GM21576 (cell line): ENCODE measurements around the gene TGM4.
"Not testable (repeated sequence)": the region's sequence is repeated elsewhere in the genome, so short reads cannot be mapped to it uniquely, and the experiment has no call there.

Source experiments
- ATAC-seq: cut with Tn5 transposase; IDR thresholded peaks from one replicate; pipeline ENCODE4 v1.9.1; 2021; ENCODE audit warnings: mild to moderate bottlenecking, moderate library complexity; ENCODE audit not compliant: unreplicated experiment

The TGM4 gene

DNA sequence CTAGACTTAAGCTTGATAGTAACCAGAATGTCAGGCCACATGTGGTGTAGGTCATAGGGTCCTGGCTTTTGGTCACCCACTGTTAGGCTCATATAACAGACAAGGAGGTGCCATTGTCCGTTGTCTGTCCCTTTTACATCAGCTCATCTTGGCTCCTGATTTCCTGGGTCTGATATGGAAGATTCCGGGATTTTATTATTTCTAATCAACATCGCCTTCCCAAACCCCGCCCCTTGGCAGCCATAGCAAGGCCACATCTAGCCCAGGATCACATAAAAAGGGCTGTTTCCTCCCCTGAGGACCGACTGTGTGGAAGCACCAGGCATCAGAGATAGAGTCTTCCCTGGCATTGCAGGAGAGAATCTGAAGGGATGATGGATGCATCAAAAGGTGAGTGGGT lies at the start of gene TGM4:
TSS of gene TGM4 (plus strand) at position 301 of the 400 bp plus-strand sequence. CDS start at position 372, 71 bp downstream.
- ATAC-seq = no peak

DNA sequence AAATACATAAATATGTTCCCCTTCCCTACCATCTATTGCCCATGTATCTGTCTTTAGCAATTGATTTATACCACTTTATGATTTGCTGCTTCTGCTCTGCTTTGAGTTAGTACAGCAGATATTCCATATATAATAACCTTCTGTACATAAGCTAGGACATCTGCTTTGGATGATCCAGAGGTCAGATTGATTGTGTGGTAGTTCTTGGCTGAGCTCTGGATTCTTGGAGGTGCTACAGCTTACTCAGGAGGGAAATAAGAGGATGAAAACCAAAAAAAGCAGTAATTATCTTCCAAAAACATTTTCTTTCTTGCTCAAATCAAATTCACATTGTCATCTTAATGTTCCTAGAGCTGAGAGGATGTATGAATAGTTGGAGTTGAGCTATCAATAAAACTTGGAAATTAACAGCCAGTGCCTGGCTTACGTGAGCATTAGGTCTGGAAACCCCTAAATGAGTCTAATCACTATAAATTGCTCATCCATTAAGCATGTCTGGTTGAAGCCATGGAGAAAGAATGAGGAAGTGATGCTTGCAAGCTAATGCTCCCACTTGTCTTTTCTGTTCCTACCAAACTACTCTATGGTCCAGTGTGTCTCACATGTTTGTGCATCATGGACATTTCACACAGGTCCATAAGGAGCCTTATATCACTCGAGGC lies 49.0 kb upstream of the TGM4 start:
- ATAC-seq = no peak

DNA sequence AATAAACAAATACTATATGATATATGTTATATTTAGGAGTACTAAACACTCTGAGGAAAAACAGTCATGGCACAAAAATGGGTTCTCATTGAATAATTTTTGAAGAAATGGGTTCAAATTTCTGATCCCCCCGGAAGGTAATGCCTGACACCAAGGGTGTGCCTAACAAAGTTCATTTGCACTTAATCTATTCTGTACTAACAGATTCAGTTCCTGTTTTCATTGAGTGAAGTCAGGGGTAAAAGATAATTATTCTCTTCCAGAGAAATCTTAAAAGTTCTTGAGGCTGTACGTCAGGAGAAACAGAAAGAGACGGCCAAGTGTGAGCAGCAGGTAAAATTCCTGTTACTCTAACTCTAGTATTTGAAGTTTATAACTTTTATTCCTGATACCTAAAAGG lies 47.2 kb upstream of the TGM4 start:
- ATAC-seq = no peak

DNA sequence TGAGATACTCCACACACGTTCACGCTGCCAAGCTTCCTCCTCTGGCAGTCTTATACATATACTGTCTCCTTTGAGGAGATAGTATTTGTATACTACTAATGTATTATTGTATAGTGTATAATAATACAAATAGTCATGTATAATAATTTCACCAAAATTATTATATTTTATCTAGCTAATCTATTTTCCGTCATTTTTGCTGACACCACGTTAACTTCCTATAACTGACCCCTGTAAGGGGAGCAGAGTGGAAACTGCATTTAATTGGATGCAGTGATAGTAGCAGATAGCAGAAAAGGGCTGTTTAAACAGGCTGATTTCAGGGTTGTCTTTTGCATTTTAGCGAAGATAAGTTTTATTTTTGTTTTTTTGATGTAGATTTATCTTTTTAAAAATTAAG lies 43.2 kb upstream of the TGM4 start:
- no peak for ATAC-seq

DNA sequence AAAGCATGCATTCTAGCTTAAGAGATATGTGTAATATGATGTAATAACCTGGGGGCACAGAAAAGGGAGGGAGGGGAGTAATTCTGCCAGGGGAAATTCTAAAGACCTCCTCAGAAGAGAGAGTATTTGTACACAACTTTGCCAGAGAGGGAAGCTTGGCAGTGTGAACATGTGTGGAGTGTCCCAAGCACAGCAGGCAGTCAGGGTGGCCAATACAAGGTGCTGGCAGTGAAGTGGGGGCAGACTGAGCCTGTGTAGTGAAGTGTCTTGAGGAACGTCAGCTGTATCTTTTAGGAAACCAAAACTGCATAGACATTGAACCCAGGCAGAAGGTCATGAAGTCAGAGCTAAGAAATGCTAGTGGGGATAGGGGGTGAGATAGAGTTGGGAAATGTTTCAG lies 42.4 kb upstream of the TGM4 start:
- no peak for ATAC-seq

DNA sequence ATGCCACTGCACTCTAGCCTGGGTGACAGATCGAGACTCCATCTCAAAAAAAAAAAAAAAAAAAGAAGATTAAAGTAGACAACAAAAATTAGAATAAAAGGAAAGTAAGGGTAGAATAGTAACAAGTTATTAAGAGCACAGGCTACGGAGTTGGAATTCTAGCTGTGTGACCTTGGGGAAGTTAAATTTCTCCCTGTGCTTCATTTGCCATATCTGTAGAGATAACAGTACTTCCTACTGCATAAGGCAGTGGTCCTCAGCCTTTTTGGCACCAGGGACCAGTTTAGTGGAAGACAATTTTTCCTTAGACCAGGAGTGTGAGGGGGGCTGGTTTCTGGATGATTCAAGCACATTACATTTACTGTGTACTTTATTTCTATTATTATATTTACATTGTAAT lies 41.4 kb upstream of the TGM4 start:
- no peak for ATAC-seq

DNA sequence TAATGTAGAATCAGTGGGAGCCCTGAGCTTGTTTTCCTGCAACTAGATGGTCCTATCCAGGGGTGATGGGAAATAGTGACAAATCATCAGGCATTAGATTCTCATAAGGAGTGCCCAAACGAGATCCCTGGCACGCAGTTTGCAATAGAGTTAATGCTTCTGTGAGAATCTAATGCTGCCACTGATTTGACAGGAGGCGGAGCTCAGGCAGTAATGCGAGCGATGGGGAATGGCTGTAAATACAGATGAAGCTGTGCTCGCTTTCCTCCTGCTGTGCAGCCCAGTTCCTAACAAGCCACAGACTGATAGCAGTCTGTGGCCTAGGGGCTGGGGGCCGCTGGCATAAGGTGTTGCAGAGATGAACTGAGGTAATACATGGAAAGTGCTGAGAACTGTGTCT lies 41.0 kb upstream of the TGM4 start:
- no peak for ATAC-seq

DNA sequence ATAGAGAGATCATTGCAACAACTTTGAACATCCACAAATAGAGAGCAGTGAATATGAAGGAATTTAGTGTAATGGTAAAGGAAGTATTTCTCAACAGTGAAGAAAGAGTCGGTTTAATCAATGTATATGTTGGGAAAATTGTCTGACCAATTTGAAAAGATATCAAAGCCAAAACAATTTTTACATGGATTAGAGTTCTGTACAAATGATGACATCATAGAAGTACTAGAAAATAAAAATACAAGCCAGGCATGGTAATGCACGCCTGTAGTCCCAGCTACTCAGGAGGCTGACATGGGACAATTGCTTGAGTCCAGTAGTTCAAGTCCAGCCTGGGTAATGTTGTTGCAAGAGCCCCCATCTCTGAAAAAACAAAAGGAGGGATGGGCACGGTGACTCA lies 38.7 kb upstream of the TGM4 start:
- no peak for ATAC-seq

DNA sequence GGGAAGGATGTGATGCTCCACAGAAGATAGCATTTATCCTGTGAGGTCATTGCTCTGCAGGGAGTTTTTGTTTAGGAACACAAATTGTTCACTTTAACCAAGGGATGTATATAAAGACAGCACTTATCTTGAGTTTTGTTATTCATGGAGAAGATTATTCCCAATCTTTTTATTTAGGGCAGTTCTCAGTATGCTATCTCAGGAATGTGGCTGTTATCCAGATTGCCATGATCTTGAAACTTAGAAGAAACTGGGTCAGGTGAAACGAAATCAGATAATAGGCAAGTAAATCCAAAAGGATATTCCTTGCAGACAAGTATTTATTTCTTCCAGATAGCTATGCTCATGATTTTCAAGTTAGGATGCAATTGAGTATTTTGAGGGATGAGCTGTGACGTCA lies 32.0 kb upstream of the TGM4 start:
- ATAC-seq = no peak

DNA sequence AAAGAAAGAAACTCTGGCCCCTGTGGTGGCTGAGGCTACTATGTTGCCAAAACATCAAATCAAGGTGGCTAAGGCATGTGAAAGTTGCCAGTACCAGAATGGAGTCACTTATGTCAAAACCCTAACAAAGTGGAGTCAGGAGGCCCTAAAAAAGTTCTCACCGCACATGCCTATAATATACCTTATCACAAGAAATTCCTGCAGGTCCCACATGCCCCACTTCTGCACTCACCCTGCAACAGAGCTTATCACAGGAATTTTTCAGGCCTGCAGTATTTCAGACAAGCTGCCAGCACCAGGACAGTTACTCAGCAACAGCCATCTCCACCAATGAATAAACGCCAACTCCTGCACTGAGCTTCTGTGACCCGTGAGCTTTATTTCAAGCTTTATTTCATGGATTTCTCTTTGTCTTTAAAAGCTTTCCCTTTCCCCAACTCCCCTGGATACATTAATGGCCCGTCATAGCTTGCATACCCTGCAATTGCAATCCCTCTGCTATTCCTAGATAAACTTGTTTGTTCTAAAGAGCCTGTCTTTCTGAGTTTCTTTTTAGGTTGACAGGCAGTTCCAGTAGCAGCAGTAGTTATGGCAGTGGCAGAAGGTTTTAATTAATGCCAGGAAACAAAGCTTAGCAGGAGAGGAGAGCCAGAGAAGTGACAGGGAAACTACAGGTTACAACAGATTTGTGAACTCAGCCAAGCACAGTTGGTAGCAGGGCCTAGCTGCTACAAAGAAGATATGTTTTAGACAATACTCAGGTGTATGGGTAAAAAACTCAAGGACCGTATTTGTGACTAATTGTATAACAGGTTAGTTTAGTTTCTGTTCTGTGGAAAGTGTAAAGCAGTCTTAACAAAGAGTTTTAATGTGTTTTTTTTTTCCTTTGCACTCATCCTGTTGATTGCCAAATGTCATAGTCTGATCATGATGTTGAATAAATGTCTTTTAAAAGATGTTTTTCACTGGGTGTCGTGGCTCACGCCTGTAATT lies 28.6 kb upstream of the TGM4 start:
- ATAC-seq = no peak

DNA sequence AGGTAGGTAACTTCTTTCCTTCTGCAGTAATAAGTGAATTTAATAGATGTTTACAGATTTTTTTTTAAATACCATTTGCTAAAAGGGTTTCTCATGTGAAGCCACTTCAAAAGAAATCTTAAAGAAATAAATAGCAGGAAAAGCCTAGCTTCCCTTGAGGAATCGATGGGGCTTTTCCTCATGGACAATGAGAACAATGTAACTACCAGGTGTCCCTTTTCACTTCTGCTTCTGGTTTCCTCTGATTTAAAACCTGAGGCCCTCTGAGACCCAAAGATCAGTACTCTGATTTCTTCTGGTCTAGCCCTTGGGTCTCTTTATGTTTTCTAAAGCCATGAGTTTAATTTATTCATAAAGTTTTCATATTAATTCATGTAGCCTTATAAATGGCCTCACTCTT lies 25.8 kb upstream of the TGM4 start:
- ATAC-seq = no peak

DNA sequence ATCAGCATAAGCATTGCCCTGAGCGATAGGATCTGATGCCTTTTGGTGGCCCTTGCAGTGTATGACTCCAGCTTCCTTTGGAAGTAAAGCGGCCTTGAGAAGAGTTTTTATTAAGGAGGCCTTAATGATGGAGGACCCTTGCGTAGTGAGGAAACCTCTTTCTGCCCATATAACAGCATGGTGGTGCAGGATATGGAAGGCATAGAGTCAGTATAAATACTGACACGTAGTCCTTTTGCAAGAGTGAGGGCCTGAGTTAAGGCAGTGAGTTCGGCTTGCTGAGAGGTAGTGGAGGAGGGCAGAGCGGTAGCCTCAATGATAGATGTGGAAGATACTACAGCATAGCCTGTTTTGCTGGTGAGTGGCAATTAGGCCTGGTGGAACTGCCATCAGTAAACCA lies 17.7 kb upstream of the TGM4 start:
- ATAC-seq = not testable (repeated sequence)

DNA sequence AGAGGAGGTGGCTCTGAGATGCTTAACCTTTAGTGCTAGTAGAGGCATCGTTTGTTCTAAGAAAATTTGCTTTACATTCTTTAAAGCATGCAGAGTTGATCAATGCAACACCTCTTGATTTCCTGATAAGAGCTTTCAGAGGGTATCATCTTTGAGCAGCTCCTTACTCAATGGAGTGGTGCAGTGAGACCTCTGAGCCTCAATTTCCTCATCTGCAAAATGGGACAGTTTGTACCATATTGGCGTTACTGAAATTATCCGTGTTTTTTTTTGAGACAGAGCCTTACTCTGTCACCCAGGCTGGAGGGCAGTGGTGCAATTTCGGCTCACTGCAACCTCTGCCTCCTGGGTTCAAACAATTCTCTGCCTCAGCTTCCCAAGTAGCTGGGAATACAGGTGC lies 14.3 kb upstream of the TGM4 start:
- no peak for ATAC-seq

DNA sequence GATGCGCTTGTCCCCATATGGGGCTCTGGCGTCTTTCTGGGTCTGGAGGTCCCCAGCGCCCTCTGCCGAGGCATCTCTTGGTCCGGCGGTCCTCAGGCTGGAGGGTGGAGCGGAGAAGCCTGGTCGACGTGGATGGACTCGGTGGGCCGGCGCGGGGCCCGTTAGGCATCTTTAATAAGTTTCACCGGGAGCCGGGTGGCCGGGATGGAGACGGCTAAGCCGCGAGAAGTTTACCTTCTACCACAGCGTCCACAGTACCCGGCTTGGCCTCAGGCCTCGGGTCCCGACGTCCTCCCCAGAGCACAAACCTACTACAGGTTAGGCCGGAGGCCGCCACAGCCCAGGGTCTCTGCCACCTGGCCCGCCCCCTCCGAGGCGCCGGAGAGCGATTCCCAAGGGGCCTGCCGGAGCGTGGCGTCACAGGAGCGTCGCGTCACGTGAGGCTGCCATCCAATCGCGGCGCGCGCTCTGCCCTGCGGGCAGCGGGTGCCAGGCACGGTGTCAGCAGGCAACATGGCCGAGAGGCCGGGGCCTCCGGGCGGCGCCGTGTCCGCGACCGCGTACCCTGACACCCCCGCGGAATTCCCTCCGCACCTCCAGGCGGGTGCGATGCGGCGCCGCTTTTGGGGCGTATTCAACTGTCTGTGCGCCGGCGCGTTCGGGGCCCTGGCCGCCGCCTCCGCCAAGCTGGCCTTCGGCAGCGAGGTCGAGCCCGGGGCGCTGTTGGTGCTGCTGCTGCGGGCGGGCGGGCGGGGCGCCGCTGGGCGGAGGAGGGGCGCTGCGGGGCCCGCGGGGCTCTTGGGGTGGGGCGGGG lies 12.8 kb upstream of the TGM4 start, which contains the start of gene TMEM42:
TSS of gene TMEM42 (plus strand) at position 501 of the 814 bp plus-strand sequence. CDS start at position 514, 13 bp downstream.
- peak; percentile 90 for ATAC-seq

DNA sequence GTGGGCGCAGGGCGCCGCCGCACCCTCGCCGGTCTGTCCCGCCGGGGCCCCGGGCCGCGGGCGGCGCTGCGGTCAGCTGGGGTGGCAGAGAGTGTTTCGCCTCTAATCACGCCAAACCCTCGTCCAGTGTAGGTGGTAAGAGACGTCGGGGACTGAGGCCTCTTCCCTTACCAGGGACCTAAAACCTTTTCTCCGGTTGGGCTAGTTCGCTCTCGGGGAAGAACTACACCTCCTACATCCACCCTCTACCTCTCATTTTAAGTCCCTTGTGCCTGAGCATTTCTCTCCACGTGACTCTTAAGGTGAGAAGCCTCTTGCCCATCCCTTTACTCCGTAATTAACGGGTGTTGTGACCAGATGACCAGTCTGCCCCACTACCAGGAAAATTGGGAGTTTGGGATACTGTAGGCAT lies 12.2 kb upstream of the TGM4 start:
- peak; percentile 29 for ATAC-seq

DNA sequence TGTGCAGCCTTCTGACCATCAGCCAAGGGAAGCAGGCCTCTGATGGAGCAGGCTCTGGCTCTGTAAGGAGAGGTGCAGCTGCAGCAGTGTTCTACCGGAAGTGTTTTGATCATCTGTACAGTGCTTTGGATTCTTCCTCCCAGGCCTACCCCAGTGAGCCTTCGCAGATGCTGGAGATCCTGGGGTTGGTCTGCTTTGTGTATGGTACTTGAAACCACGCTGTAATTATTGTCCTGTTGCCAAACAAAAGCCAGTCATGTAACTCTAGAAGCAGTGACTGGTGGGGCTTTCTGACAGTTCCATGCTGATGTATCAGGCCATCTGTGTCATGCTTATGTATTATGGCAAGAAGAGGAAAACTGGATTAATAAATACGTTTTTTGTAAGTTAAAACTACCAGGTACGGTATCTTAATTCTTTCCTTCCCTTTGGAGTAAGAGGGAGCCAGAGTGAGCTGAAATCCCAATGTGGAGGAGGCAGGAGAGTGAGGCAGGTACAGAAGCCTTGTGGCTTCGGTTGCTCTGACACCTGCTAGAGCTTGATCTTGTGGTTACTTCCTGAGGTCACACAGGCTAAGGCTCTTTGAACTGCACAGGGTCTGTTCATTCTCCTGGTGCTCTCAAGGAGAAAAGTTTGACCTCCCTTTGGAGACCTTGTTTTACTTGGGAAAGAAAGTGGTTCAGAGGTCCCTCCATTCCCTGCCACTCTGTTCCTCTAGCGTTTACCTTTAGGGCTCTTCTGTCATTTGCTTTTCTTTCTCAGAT lies 9.0 kb upstream of the TGM4 start:
- no peak for ATAC-seq

DNA sequence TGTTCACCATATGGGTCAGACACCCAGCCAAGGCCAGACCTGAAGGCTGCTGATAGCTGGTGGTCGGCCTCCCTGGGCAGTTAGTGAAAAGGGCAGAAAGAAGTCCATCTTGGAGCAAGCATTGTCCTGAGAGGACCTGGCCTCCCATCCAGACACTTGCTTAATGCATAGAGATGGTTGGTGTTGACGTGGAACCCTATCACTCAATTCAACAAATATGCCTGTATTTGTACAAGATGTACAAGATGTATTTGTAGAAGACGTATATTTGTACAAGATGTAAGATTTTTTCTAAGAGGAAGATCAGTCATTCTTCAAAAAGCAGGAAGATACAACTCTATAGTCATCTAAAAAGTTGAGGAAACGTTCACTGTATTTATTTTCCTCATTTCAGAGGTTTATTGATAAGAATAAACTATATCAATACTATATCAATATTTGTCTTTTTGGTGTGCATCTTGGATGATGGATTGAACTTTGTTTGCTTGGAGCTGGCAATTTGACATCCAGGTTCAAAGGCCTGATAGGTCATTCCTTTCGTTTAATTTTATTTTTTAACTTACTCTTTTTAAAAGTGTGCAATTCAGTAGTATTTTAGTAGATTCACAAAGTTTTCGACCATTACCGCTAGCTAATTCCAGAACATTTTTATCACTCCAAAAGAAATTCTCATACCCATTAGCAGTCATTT lies 6.8 kb upstream of the TGM4 start:
- no peak for ATAC-seq

DNA sequence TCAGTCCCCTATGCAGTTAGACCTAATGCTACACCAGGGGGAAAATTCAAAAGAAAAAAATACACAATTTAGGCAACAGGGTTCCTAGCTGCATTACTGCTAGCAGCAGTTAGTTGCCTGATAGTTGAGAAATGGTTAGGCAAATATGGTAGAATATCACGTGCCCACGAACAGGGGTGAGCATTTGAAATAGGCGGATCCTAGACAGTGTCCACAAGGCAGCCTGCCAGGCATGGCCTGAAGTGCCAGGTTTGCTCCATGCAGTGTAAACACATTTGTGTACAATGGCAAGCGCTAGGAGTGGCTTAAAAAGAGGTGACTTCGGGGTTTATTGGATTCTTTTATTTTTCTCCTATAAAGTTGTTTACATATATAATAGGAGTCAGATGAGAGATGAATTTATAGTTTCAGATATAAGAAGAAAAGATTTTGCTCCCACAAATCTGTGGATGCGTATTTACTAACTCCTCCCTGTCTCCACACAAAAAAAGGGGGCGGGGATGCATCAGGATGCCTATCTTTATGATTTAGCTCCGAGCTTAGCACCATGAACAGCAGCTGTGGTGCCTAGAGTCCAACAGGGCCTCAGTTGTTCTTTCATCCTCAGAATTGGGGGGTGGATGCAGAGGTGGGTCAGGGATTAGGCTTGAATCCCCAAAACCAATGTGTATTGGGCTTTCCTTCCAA lies 3.9 kb upstream of the TGM4 start:
- no peak for ATAC-seq

DNA sequence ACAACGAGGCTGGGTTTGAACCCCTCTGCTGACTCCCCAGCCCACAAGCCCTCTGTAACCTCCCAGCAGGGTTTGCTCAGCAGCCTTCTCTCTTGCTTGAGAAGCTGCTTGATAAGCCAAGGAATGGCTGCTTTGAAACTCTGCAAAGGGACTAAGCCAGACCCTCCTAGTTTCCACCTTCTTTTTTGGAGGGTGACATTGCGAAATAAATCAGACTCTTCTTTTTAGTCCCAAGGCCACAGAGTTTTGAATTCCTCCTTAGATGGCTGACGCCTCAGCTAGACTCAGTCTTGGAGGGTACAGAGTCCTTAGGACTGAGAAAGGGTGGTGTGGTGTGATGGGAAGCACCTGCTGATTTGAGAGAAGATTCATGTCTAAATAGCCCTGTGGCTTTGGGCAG lies 1.2 kb downstream of the TGM4 start:
- no peak for ATAC-seq
